GM23338 (cell line): Measurements from ENCODE around the gene USH1G. TPM values are rescaled to one million over a fixed set of nuclear protein-coding genes. Genes with fewer than 3 reads are reported as not detected.

ENCODE experiments used
- ATAC-seq: fragments of 200-7000 bp; cut with Tn5 transposase; 3 replicates; pipeline ENCODE4 v1.9.1; 2020
- DNase-seq: peaks from one replicate; pipeline ENCODE4 v3.0.0-alpha.2; 2015; ENCODE audit warnings: low spot score
- H2AFZ ChIP-seq: fragments of 200-600 bp; sonication (generic); 2 replicates; pipeline ENCODE4 v1.8.0; 2016; ENCODE audit warnings: antibody characterized with exemption, mild to moderate bottlenecking, moderate library complexity
- H3F3A ChIP-seq: fragments of 200-600 bp; sonication (generic); replicated peaks from 2 replicates; pipeline ENCODE4 v1.8.0; 2017; ENCODE audit warnings: antibody characterized with exemption, mixed run types, low read depth
- H3K27ac ChIP-seq: fragments of 200-600 bp; sonication (generic); 2 replicates; pipeline ENCODE4 v1.6.1; 2016; ENCODE audit warnings: low read depth
- H3K27me3 ChIP-seq: fragments of 200-600 bp; sonication (generic); 2 replicates; pipeline ENCODE4 v1.8.0; 2016; ENCODE audit warnings: mild to moderate bottlenecking, mixed run types, moderate library complexity; ENCODE audit not compliant: insufficient read depth
- H3K36me3 ChIP-seq: fragments of 200-600 bp; sonication (generic); 2 replicates; pipeline ENCODE4 v1.8.0; 2016; ENCODE audit warnings: mild to moderate bottlenecking; ENCODE audit not compliant: insufficient read depth
- H3K4me1 ChIP-seq: fragments of 200-600 bp; sonication (generic); 2 replicates; pipeline ENCODE4 v1.8.0; 2016; ENCODE audit warnings: mild to moderate bottlenecking, moderate library complexity; ENCODE audit not compliant: insufficient read depth
- H3K4me2 ChIP-seq: fragments of 200-600 bp; sonication (generic); 2 replicates; pipeline ENCODE4 v1.7.1; 2017; ENCODE audit warnings: mixed run types
- H3K4me3 ChIP-seq: fragments of 200-600 bp; sonication (generic); 2 replicates; pipeline ENCODE4 v1.6.1; 2016; ENCODE audit warnings: mixed run types
- H3K79me2 ChIP-seq: fragments of 200-600 bp; sonication (generic); replicated peaks from 2 replicates; pipeline ENCODE4 v1.8.0; 2017; ENCODE audit warnings: mild to moderate bottlenecking; ENCODE audit not compliant: insufficient read depth
- H3K9me2 ChIP-seq: fragments of 200-600 bp; sonication (generic); 2 replicates; pipeline ENCODE4 v1.8.0; 2017; ENCODE audit not compliant: insufficient read depth
- H4K20me1 ChIP-seq: fragments of 200-600 bp; sonication (generic); replicated peaks from 2 replicates; pipeline ENCODE4 v1.8.0; 2017; ENCODE audit warnings: mild to moderate bottlenecking; ENCODE audit not compliant: insufficient read depth
- H3K27ac Mint-ChIP-seq: 2 replicates; pipeline ENCODE4 v1.8.0; 2020; ENCODE audit warnings: inconsistent platforms, mild to moderate bottlenecking, moderate library complexity, mixed read lengths
- H3K27me3 Mint-ChIP-seq: 3 replicates; pipeline ENCODE4 v1.8.0; 2022; ENCODE audit warnings: low read depth, mild to moderate bottlenecking, moderate library complexity, mixed read lengths, inconsistent platforms; ENCODE audit not compliant: insufficient read depth, poor library complexity
- H3K36me3 Mint-ChIP-seq: 3 replicates; pipeline ENCODE4 v1.8.0; 2021; ENCODE audit warnings: low read depth, mild to moderate bottlenecking, inconsistent platforms, moderate library complexity, mixed read lengths
- H3K4me1 Mint-ChIP-seq: 3 replicates; pipeline ENCODE4 v1.8.0; 2020; ENCODE audit warnings: mild to moderate bottlenecking, inconsistent platforms, mixed read lengths
- H3K4me3 Mint-ChIP-seq: 3 replicates; pipeline ENCODE4 v1.8.0; 2021; ENCODE audit warnings: moderate library complexity, mild to moderate bottlenecking, inconsistent platforms, mixed read lengths
- H3K9me3 Mint-ChIP-seq: 3 replicates; pipeline ENCODE4 v1.8.0; 2020; ENCODE audit warnings: moderate library complexity, mild to moderate bottlenecking, inconsistent platforms, mixed read lengths
- CREB1 ChIP-seq: fragments of 250-450 bp; sonication (Bioruptor Pico); IDR thresholded peaks from 2 replicates; pipeline ENCODE4 v1.5.0; 2020; ENCODE audit warnings: low read depth, mild to moderate bottlenecking, moderate library complexity
- CTCF ChIP-seq, 2 experiments: fragments of 200-600 bp in 1 of 2; sonication (generic) in 1 of 2; conservative IDR thresholded peaks; 2 replicates each; pipeline versions ENCODE4 v1.5.1 to v1.6.1; 2016 to 2017; ENCODE audit warnings: antibody characterized with exemption in 2 of 2, low read depth in 2 of 2, mild to moderate bottlenecking in 2 of 2, moderate library complexity in 1 of 2
- ETS1 ChIP-seq: IDR thresholded peaks from 2 replicates; pipeline ENCODE4 v1.6.1; 2016; ENCODE audit warnings: antibody characterized with exemption
- EZH2 ChIP-seq: fragments of 200-600 bp; sonication (generic); IDR thresholded peaks from one replicate; pipeline ENCODE4 v1.8.0; 2017; ENCODE audit warnings: antibody characterized with exemption, mild to moderate bottlenecking, low read depth; ENCODE audit not compliant: unreplicated experiment
- EZH2phosphoT487 ChIP-seq: fragments of 200-600 bp; sonication (generic); IDR thresholded peaks from one replicate; pipeline ENCODE4 v1.8.1; 2018; ENCODE audit warnings: antibody characterized with exemption; ENCODE audit not compliant: unreplicated experiment
- JUNB ChIP-seq: IDR thresholded peaks from one replicate; pipeline ENCODE4 v1.6.1; 2016; ENCODE audit warnings: antibody characterized with exemption; ENCODE audit not compliant: unreplicated experiment
- NANOG ChIP-seq: IDR thresholded peaks from 2 replicates; pipeline ENCODE4 v1.6.1; 2016; ENCODE audit warnings: antibody characterized with exemption, borderline replicate concordance
- POLR2AphosphoS5 ChIP-seq: IDR thresholded peaks from 2 replicates; pipeline ENCODE4 v1.6.1; 2016; ENCODE audit warnings: antibody characterized with exemption, low read depth
- REST ChIP-seq: IDR thresholded peaks from one replicate; pipeline ENCODE4 v1.6.1; 2018; ENCODE audit warnings: antibody characterized with exemption; ENCODE audit not compliant: unreplicated experiment
- STAT1 ChIP-seq: IDR thresholded peaks from one replicate; pipeline ENCODE4 v1.6.1; 2016; ENCODE audit warnings: antibody characterized with exemption; ENCODE audit not compliant: unreplicated experiment
- ZNF114 ChIP-seq: fragments of 250-450 bp; sonication (Bioruptor Pico); IDR thresholded peaks from 2 replicates; pipeline ENCODE4 v1.5.0; 2020; ENCODE audit warnings: mild to moderate bottlenecking, moderate library complexity
- ZNF331 ChIP-seq: fragments of 250-450 bp; sonication (Bioruptor Pico); IDR thresholded peaks from 2 replicates; pipeline ENCODE4 v1.5.0; 2020; ENCODE audit warnings: low read depth, mild to moderate bottlenecking, moderate library complexity
- ZNF462 ChIP-seq: fragments of 250-450 bp; sonication (Bioruptor Pico); IDR thresholded peaks from 2 replicates; pipeline ENCODE4 v1.5.0; 2020; ENCODE audit warnings: mild to moderate bottlenecking, moderate library complexity
- polyA plus RNA-seq: library from polyadenylated mRNA; unstranded; fragments of >200 nt; fragmentation: Nextera tagmentation; extraction: Ambion mirVana; gene quantifications from 2 replicates; pipeline ENCODE4 v1.2.1, GENCODE V29; 2016
- total RNA-seq: library from RNA; depleted of rRNA; stranded (reverse); fragments of >200 nt; shearing (Covaris generic); gene quantifications from 2 replicates; pipeline ENCODE4 v1.2.3, GENCODE V29; 2014

USH1G gene
- total and polyA plus RNA-seq, 2 experiments from 2014 or later, result 0.34 to 1.7 TPM

GRCh38 chr17:74868251-74868907 lies 54.7 kb downstream of the USH1G start:
- ATAC-seq (no peak), DNase-seq (no peak)
- no peaks in the 10 kb centered on the region for H3K79me2 ChIP-seq
- H3K27ac ChIP-seq, result no peak overlapping the region
- H3K27me3 Mint-ChIP-seq, result peaks cover 21% of the 10 kb centered on the region
- peaks cover 4% of the 10 kb centered on the region; the same call in 1 of the 2 replicates for H3F3A ChIP-seq
- H3K4me1 ChIP-seq, result peaks cover 4% of the 10 kb centered on the region; the same call in 1 of the 2 replicates
- no peaks in the 10 kb centered on the region for H3K9me2 ChIP-seq
- no peak overlapping the region for H2AFZ ChIP-seq
- no peaks in the 10 kb centered on the region for H3K36me3 ChIP-seq
- H3K27me3 ChIP-seq, result 0 out of 2 replicates have a peak, but pooled peaks cover 7% of the 10 kb centered on the region
- peaks cover 2% of the 10 kb centered on the region; the same call in 1 of the 3 replicates for H3K9me3 Mint-ChIP-seq
- H4K20me1 ChIP-seq, result peaks cover 3% of the 10 kb centered on the region; the same call in 1 of the 2 replicates
- H3K4me3 Mint-ChIP-seq, result no peak overlapping the region
- H3K27ac Mint-ChIP-seq, result no peak overlapping the region
- H3K4me1 Mint-ChIP-seq, result peaks cover 22% of the 10 kb centered on the region
- no peak overlapping the region for H3K4me3 ChIP-seq
- no peak overlapping the region for H3K4me2 ChIP-seq
- no peak for TF ChIP-seq ZNF462 (CRISPR knock-in tag)
- no peak for TF ChIP-seq ZNF331
- TF ChIP-seq CREB1 (CRISPR knock-in tag), result no peak
- TF ChIP-seq ZNF114 (CRISPR knock-in tag), result no peak
- TF ChIP-seq POLR2AphosphoS5, result no peak
- TF ChIP-seq STAT1, result no peak
- no peak for TF ChIP-seq EZH2
- no peak for TF ChIP-seq JUNB
- TF ChIP-seq EZH2phosphoT487, result no peak
- no peak for TF ChIP-seq ETS1
- no peak for TF ChIP-seq CTCF (conservative IDR thresholded peaks at IDR 0.05; ENCODE audit: low read depth in 2 of 2)
- no peak for TF ChIP-seq NANOG
- TF ChIP-seq REST, result no peak
- peaks cover 17% of the 10 kb centered on the region; the same call in 2 of the 3 replicates for H3K36me3 Mint-ChIP-seq
